ENCODE results near the gene HMGA1.
A peak's percentile ranks its signal among the peaks of the same experiment; 100 is the strongest.
"Not testable (repeated sequence)": the region's sequence is repeated elsewhere in the genome, so short reads cannot be mapped to it uniquely, and the experiment has no call there.

HMGA1 gene

DNA sequence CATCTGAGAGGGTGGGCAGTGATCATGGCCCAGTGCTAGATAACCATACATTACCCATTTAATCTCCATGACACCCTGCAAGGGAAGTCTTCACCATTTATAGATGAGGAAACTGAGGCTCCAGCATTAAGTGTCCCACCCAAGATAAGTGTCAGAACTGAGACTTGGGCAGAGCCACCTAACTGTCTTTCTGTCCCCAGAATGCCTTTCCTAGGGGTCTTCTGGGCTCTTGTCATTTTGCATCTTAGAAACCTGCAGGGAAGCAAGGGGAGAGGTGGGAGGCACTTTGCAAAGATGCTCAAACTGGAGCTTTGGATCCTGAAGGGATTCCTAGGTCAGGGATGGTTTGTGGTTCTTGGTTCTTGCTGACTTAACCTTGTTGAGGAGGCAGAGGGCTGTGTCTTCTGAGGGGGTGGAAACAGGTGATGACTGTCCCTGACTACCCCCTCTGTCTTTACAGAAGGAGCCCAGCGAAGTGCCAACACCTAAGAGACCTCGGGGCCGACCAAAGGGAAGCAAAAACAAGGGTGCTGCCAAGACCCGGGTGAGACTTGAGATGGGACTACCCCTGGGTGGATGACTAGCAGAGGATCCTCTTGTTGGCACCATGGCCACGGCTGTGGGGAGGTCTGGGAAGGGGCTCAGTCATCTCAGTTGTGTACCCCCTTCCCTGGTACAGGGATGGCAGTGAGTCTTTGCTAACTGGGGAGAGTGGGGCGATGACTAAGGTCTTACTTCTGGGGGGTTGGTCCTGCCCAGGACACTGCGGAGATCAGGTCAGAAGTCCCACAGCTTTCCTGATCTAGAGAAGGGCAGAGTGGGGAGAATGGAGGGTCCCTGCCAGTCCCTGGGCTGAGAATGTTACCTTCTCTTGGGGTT lies 5.8 kb downstream of the HMGA1 start:
- Histone ChIP-seq H3K36me3 (ENCODE audit: control insufficient read depth, insufficient read depth, low read length) (peaks cover 72% of the 10 kb centered on the region), H3K27me3 (ENCODE audit: control insufficient read depth, insufficient read depth, low read length) (no peaks in the 10 kb centered on the region), H3K9ac (ENCODE audit: low read depth, low read length) (no peak overlapping the region), H3K4me1 (ENCODE audit: control insufficient read depth, insufficient read depth, low read length) (peaks cover 50% of the 10 kb centered on the region), H3K4me3 (ENCODE audit: low read depth, low read length) (no peak overlapping the region), H3K27ac (ENCODE audit: low read depth, low read length) (peak overlapping the region; percentile 95), H3K9me3 (ENCODE audit: control insufficient read depth, insufficient read depth, low read length) (no peaks in the 10 kb centered on the region)

DNA sequence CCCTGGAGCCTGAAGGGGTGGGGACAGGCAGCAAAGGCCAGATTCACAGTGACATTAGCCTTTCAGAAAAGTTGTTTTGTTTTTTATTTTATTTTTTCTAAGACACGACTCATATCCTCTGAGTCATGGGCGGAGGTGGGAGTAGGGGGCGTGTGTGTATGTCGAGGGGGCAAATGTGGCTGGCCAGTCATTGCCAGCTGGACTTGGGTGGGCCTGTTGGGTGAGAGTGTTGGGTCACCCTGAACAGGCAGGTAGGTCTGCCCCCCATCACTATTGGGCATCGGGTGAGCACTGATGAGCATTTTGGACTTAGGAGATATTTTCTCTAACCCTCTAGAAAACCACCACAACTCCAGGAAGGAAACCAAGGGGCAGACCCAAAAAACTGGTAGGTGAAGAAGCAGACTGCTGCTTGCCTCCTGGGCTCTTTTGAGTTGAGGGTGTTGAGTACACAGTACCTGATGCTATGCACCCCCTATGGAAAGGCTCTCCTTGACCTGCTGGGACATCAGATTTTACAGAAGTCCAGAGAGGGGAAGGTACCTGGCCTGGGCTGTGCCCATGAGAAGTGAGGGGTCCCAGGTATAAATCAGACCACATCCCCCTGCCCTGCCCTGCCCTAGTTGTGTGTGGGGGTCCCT lies 6.6 kb downstream of the HMGA1 start:
- H3K27me3 ChIP-seq (ENCODE audit: control insufficient read depth, insufficient read depth, low read length), result no peaks in the 10 kb centered on the region
- peaks cover 53% of the 10 kb centered on the region for H3K4me1 ChIP-seq (ENCODE audit: control insufficient read depth, insufficient read depth, low read length)
- no peaks in the 10 kb centered on the region for H3K9me3 ChIP-seq (ENCODE audit: control insufficient read depth, insufficient read depth, low read length)
- peaks cover 70% of the 10 kb centered on the region for H3K36me3 ChIP-seq (ENCODE audit: control insufficient read depth, insufficient read depth, low read length)
- no peak overlapping the region for H3K4me3 ChIP-seq (ENCODE audit: low read depth, low read length)
- H3K9ac ChIP-seq (ENCODE audit: low read depth, low read length), result no peak overlapping the region
- H3K27ac ChIP-seq (ENCODE audit: low read depth, low read length), result peak overlapping the region; percentile 95

DNA sequence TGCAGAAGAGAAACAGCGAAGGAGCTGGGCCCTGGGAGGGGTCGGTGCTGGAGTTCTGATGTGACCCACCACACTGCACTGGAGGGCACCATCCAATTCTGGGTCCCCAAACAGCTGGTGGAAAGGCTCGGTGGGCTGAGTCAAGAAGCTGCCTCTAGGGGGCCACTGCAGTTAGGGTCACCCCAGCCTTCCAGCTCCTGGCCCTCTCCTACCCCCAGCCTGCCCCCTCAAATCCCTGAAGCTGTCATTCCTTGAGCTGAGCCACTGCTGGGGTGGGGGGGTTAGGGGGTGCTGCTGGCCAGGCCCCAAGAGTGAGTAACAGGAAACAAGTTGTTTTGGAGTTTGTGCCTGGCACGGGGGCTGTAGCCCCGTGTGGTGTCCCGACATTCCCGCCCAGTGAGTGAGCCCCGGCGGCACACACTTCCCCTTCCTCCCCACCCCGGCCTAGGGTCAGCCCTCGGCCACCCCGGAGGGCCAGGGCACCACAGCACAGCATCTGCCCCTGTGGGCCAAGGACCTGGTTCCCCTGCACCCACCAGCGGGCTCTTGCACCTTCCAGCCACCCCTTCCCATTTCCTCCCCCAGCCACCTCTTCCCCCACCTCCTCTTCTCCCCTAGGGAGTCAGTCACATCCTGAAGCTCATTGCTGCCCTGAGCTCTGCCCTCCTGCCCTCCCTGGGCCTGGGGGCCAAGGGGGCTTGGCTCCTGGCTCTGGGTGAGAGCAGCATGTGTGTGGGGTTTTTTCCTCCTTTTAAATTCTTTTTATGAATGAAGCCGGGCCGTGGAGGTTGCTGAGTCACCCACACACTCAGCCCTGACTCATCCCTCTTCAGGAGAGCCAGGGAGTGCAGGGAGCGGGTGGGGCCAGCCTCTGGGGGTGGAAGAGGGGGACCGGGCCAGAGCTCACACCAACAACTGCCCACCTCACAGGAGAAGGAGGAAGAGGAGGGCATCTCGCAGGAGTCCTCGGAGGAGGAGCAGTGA lies 7.5 kb downstream of the HMGA1 start:
- no peak overlapping the region for H3K4me3 ChIP-seq (ENCODE audit: low read depth, low read length)
- no peaks in the 10 kb centered on the region for H3K9me3 ChIP-seq (ENCODE audit: control insufficient read depth, insufficient read depth, low read length)
- no peak overlapping the region for H3K9ac ChIP-seq (ENCODE audit: low read depth, low read length)
- H3K4me1 ChIP-seq (ENCODE audit: control insufficient read depth, insufficient read depth, low read length), result peaks cover 55% of the 10 kb centered on the region
- no peaks in the 10 kb centered on the region for H3K27me3 ChIP-seq (ENCODE audit: control insufficient read depth, insufficient read depth, low read length)
- H3K27ac ChIP-seq (ENCODE audit: low read depth, low read length), result peak overlapping the region; percentile 95
- H3K36me3 ChIP-seq (ENCODE audit: control insufficient read depth, insufficient read depth, low read length), result peaks cover 61% of the 10 kb centered on the region

DNA sequence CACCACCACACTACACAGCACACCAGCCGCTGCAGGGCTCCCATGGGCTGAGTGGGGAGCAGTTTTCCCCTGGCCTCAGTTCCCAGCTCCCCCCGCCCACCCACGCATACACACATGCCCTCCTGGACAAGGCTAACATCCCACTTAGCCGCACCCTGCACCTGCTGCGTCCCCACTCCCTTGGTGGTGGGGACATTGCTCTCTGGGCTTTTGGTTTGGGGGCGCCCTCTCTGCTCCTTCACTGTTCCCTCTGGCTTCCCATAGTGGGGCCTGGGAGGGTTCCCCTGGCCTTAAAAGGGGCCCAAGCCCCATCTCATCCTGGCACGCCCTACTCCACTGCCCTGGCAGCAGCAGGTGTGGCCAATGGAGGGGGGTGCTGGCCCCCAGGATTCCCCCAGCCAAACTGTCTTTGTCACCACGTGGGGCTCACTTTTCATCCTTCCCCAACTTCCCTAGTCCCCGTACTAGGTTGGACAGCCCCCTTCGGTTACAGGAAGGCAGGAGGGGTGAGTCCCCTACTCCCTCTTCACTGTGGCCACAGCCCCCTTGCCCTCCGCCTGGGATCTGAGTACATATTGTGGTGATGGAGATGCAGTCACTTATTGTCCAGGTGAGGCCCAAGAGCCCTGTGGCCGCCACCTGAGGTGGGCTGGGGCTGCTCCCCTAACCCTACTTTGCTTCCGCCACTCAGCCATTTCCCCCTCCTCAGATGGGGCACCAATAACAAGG lies 8.5 kb downstream of the HMGA1 start:
- H3K4me3 ChIP-seq (ENCODE audit: low read depth, low read length); H3K9me3 ChIP-seq (ENCODE audit: control insufficient read depth, insufficient read depth, low read length); H3K9ac ChIP-seq (ENCODE audit: low read depth, low read length); H3K27me3 ChIP-seq (ENCODE audit: control insufficient read depth, insufficient read depth, low read length): not testable (repeated sequence)
- H3K27ac ChIP-seq (ENCODE audit: low read depth, low read length), result peak overlapping the region; percentile 95
- peaks cover 51% of the 10 kb centered on the region for H3K36me3 ChIP-seq (ENCODE audit: control insufficient read depth, insufficient read depth, low read length)
- peaks cover 45% of the 10 kb centered on the region for H3K4me1 ChIP-seq (ENCODE audit: control insufficient read depth, insufficient read depth, low read length)

DNA sequence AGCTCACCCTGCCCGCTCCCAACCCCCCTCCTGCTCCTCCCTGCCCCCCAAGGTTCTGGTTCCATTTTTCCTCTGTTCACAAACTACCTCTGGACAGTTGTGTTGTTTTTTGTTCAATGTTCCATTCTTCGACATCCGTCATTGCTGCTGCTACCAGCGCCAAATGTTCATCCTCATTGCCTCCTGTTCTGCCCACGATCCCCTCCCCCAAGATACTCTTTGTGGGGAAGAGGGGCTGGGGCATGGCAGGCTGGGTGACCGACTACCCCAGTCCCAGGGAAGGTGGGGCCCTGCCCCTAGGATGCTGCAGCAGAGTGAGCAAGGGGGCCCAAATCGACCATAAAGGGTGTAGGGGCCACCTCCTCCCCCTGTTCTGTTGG lies 9.1 kb downstream of the HMGA1 start:
- Histone ChIP-seq H3K36me3 (ENCODE audit: control insufficient read depth, insufficient read depth, low read length) (peaks cover 45% of the 10 kb centered on the region), H3K27ac (ENCODE audit: low read depth, low read length) (peak overlapping the region; percentile 95), H3K4me1 (ENCODE audit: control insufficient read depth, insufficient read depth, low read length) (peaks cover 40% of the 10 kb centered on the region)
- not testable (repeated sequence) for H3K4me3 ChIP-seq (ENCODE audit: low read depth, low read length); H3K9ac ChIP-seq (ENCODE audit: low read depth, low read length); H3K27me3 ChIP-seq (ENCODE audit: control insufficient read depth, insufficient read depth, low read length); H3K9me3 ChIP-seq (ENCODE audit: control insufficient read depth, insufficient read depth, low read length)

DNA sequence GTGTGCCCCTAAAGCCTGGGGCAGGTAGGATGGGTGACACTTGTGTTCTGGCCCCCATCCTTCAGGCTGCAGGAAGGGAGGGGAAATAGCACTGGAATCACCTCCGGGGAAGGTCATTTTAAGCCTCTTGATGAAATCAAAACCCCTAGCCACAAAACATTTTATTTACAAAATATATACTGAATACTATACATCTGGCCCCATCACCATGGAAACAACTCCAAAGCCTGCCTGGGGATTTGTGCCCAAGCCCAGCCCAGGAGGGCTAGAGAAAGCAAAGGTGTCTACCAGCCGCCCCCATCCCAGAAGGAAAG lies 9.5 kb downstream of the HMGA1 start:
- Histone ChIP-seq H3K4me3 (ENCODE audit: low read depth, low read length) (no peak overlapping the region), H3K27me3 (ENCODE audit: control insufficient read depth, insufficient read depth, low read length) (no peaks in the 10 kb centered on the region), H3K9me3 (ENCODE audit: control insufficient read depth, insufficient read depth, low read length) (no peaks in the 10 kb centered on the region), H3K36me3 (ENCODE audit: control insufficient read depth, insufficient read depth, low read length) (peaks cover 41% of the 10 kb centered on the region), H3K27ac (ENCODE audit: low read depth, low read length) (peak overlapping the region; percentile 95), H3K9ac (ENCODE audit: low read depth, low read length) (no peak overlapping the region), H3K4me1 (ENCODE audit: control insufficient read depth, insufficient read depth, low read length) (peaks cover 36% of the 10 kb centered on the region)

DNA sequence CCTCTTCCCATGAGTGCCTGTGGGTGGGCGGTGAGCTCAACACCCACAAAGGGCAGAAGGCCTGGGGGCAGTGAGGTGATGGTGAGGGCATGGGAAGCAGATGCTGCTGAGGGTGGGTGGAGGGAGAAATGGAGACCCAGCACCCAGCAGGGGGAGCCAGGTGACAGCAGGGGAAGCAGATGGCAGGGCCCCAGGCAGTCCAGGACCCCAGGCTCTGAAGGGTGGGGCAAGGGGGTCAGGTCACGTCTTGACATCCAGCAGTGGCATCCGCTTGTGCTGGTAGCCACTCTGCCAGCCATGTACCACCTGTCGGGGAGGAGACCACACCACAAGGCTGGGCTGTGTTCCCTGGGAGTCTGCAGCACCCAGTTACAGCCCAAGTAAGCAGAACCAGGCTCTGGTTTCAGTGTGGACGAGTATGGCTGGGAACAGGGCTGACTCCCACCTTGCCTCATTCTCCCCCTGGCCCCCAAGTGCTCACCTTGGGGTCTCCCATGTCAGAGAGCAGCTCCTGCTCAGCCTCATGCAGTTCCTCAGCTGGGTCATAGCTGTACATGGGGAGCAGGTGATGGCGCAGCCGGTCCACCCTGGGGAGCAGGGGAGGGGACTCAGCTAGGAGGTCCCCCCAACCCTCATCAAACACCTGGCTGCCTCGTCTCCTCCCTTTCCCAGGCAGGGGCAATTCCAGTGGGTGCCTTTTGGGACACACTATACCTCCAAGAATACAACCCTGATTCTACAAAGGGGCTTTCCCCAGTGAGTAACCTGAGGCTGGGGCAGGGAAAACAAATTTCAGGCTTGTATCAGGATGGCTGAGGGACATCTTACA lies 10.1 kb downstream of the HMGA1 start:
- peaks cover 35% of the 10 kb centered on the region for H3K36me3 ChIP-seq (ENCODE audit: control insufficient read depth, insufficient read depth, low read length)
- H3K9ac ChIP-seq (ENCODE audit: low read depth, low read length), result no peak overlapping the region
- peaks cover 34% of the 10 kb centered on the region for H3K4me1 ChIP-seq (ENCODE audit: control insufficient read depth, insufficient read depth, low read length)
- H3K9me3 ChIP-seq (ENCODE audit: control insufficient read depth, insufficient read depth, low read length), result no peaks in the 10 kb centered on the region
- H3K4me3 ChIP-seq (ENCODE audit: low read depth, low read length), result no peak overlapping the region
- peak overlapping the region; percentile 95 for H3K27ac ChIP-seq (ENCODE audit: low read depth, low read length)
- H3K27me3 ChIP-seq (ENCODE audit: control insufficient read depth, insufficient read depth, low read length), result no peaks in the 10 kb centered on the region

DNA sequence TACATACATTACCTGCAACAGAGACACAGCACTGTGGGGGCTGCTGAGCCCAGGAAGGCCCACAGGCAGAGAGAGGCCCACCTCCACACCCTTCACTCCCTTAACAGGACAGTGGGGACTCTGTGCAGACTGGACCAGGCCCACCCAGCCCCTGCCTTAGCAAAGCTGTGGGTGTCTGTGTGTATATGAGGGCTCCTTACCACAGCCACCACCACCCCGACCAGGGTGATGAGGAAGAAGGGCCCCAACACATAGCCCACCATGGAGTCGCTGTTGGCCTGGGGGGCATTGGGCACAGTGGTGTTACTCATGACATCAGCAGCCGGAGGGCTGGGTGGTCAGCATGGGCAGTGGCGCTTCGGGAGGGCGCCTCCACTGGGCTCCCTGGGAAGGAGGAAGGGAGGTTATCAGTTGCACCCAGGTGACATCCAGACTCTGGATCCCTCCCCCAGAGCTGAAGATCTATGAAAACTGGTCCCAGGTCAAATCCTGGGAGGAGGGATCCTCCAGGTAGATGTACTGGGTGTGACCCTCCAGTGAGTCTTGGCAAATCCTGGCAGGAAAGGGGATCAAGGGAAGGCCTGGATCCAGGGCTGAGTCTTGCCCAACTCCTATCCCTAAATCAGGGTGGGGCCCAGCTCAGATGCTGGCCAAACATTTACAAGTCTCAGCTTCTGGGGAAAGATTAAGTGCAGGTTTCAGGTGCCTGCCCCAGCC lies 11.0 kb downstream of the HMGA1 start:
- peaks cover 26% of the 10 kb centered on the region for H3K4me1 ChIP-seq (ENCODE audit: control insufficient read depth, insufficient read depth, low read length)
- H3K9ac ChIP-seq (ENCODE audit: low read depth, low read length), result no peak overlapping the region
- no peaks in the 10 kb centered on the region for H3K9me3 ChIP-seq (ENCODE audit: control insufficient read depth, insufficient read depth, low read length)
- H3K27ac ChIP-seq (ENCODE audit: low read depth, low read length), result peak overlapping the region; percentile 95
- no peaks in the 10 kb centered on the region for H3K27me3 ChIP-seq (ENCODE audit: control insufficient read depth, insufficient read depth, low read length)
- no peak overlapping the region; the same call in 1 of the 2 replicates for H3K4me3 ChIP-seq (ENCODE audit: low read depth, low read length)
- peaks cover 26% of the 10 kb centered on the region for H3K36me3 ChIP-seq (ENCODE audit: control insufficient read depth, insufficient read depth, low read length)

DNA sequence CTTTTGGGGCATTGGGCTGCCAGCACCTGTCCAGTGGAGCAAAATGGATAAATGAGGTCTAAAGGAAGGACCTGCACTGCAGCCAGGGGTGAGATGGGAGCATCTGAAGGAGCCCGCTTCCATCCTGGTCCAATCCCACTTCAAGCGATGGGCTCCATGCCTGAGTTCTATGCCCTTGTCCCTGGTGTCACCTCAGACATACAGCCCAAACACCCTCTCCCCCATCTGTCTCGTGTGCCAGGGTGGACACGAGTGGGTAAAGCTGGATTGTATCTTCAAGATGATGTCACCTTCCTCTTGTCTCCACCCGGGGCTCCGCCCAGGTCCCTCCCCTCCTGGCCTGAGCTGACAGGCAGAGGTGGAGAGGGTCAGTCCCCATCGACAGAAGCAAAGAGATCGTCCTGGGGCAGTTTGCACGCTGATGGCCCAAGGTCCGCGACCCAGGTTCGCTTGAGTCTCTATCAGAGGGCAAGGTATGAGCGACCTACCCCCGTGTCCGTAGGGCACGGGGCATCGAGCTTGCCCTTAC lies 11.6 kb downstream of the HMGA1 start:
- Histone ChIP-seq H3K9ac (ENCODE audit: low read depth, low read length) (peak overlapping the region; percentile 19; the same call in 1 of the 2 replicates), H3K4me1 (ENCODE audit: control insufficient read depth, insufficient read depth, low read length) (peaks cover 19% of the 10 kb centered on the region), H3K27ac (ENCODE audit: low read depth, low read length) (peak overlapping the region; percentile 95)

More for the DNA sequence above, 11.6 kb downstream of the HMGA1 start:
- Histone ChIP-seq H3K9me3 (ENCODE audit: control insufficient read depth, insufficient read depth, low read length) (no peaks in the 10 kb centered on the region), H3K4me3 (ENCODE audit: low read depth, low read length) (peak overlapping the region; percentile 75), H3K36me3 (ENCODE audit: control insufficient read depth, insufficient read depth, low read length) (peaks cover 20% of the 10 kb centered on the region), H3K27me3 (ENCODE audit: control insufficient read depth, insufficient read depth, low read length) (no peaks in the 10 kb centered on the region)
